Measurements from ENCODE around the gene DDX3X. TPM values are rescaled to one million over a fixed set of nuclear protein-coding genes. Genes with fewer than 3 reads are reported as not detected.
A peak's percentile ranks its signal among the peaks of the same experiment; 100 is the strongest.
"Not testable (repeated sequence)": the region's sequence is repeated elsewhere in the genome, so short reads cannot be mapped to it uniquely, and the experiment has no call there.

DDX3X gene
- 100 to 1,000 TPM; 281 to 790 (median 296) TPM for total RNA-seq
- 100 to 1,000 TPM; 209 to 282 TPM for polyA plus RNA-seq
- 2,262 reads per million, percentile 100 among the genes with 10 or more reads in this experiment for total RNA-seq

DNA sequence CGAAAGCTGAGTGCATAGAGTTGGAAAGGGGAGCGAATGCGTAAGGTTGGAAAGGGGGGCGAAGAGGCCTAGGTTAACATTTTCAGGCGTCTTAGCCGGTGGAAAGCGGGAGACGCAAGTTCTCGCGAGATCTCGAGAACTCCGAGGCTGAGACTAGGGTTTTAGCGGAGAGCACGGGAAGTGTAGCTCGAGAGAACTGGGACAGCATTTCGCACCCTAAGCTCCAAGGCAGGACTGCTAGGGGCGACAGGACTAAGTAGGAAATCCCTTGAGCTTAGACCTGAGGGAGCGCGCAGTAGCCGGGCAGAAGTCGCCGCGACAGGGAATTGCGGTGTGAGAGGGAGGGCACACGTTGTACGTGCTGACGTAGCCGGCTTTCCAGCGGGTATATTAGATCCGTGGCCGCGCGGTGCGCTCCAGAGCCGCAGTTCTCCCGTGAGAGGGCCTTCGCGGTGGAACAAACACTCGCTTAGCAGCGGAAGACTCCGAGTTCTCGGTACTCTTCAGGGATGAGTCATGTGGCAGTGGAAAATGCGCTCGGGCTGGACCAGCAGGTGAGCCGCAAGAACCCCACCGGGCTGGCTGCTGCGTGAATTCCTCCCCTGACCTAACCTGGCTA, at the start of gene DDX3X:
Gene DDX3X, plus strand, starts transcription at position 419 of the 619 bp plus-strand sequence. Its CDS starts 91 bp downstream, at position 510.
- Histone ChIP-seq H3K27ac (ENCODE audit: low read depth, low read length) (peak within 1 kb of the TSS; percentile 100), H3K36me3 (ENCODE audit: control insufficient read depth in 2 of 3, insufficient read depth in 3 of 3, low read length in 3 of 3) (peaks cover 0 to 11% (median 0%) of the 10 kb centered on the region in 3 experiments), H3K4me3 (ENCODE audit: low read length) (peak within 1 kb of the TSS; percentile 91), H3K4me1 (ENCODE audit: control insufficient read depth in 2 of 2, insufficient read depth in 2 of 2, low read length in 2 of 2) (peaks cover 8 to 16% of the 10 kb centered on the region in 2 donors), H3K27me3 (ENCODE audit: control insufficient read depth in 2 of 2, insufficient read depth in 2 of 2, low read length in 2 of 2) (no peaks in the 10 kb centered on the region), H3K9me3 (ENCODE audit: control insufficient read depth in 2 of 3, low read length in 3 of 3) (no peaks in the 10 kb centered on the region)
- POLR2A ChIA-PET = interaction anchor here (0.5 to 1.6 kb wide), 15 partner anchors 9 to 691 kb away, joined by 3 to 8 read pairs (median 5); partner anchors contain the start of gene USP9X
- Mint-ChIP-seq H3K36me3 (peaks cover 0 to 30% (median 19%) of the 10 kb centered on the region in 5 donors), H3K9me3 (peaks cover 0 to 21% (median 0%) of the 10 kb centered on the region in 11 donors), H3K27me3 (peaks cover 0 to 6% (median 0%) of the 10 kb centered on the region in 5 donors), H3K27ac (peak within 1 kb of the TSS; percentile 99 to 100 (median 100)), H3K4me1 (peaks cover 12 to 66% (median 29%) of the 10 kb centered on the region in 7 donors), H3K4me3 (peak within 1 kb of the TSS; percentile 92 to 99 (median 96))
- intact Hi-C loops (cut with micrococcal nuclease) = loop anchor here (1.0 to 10.0 kb wide), 15 partner anchors 49 to 1611 kb away; partner anchors contain the start of genes CXorf38 (in 2 of the 2), ATP6AP2 (in 1 of the 2), BCOR (in 1 of the 2) and CASK (in 1 of the 2)
- DNase-seq (peak; percentile 69 to 95 (median 91)), ATAC-seq (peak; percentile 73)
- CTCF ChIA-PET = no interaction called here

DNA sequence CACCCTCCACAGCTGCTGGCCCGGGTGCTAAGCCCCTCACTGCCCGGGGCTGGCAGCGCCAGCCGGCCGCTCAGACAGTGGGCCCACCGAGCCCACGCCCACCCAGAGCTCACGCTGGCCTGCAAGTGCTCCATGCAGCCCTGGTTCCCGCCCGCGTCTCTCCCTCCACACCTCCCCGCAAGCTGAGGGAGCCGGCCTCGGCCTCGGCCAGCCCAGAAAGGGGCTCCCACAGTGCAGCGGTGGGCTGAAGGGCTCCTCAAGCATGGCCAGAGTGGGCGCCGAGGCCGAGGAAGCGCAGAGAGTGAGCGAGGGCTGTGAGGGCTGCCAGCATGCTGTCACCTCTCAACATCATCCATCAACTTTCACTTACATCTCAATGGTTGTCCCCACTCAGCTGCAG, 48.0 kb upstream of the DDX3X start:
- H3K4me3 ChIP-seq (ENCODE audit: low read length); H3K9me3 ChIP-seq (ENCODE audit: control insufficient read depth in 2 of 3, low read length in 3 of 3); DNase-seq; H3K36me3 Mint-ChIP-seq; H3K27ac ChIP-seq (ENCODE audit: low read depth, low read length); H3K4me1 Mint-ChIP-seq; H3K9me3 Mint-ChIP-seq; H3K4me3 Mint-ChIP-seq; CTCF ChIA-PET; H3K27me3 Mint-ChIP-seq; H3K27ac Mint-ChIP-seq; intact Hi-C loops (cut with micrococcal nuclease); ATAC-seq; H3K4me1 ChIP-seq (ENCODE audit: control insufficient read depth in 2 of 2, insufficient read depth in 2 of 2, low read length in 2 of 2); H3K27me3 ChIP-seq (ENCODE audit: control insufficient read depth in 2 of 2, insufficient read depth in 2 of 2, low read length in 2 of 2); H3K36me3 ChIP-seq (ENCODE audit: control insufficient read depth in 2 of 3, insufficient read depth in 3 of 3, low read length in 3 of 3): not testable (repeated sequence)
- POLR2A ChIA-PET = interaction anchor here (0.6 kb wide), 2 partner anchors 13 to 212 kb away, joined by 3 read pairs; no protein-coding TSS in a partner anchor

DNA sequence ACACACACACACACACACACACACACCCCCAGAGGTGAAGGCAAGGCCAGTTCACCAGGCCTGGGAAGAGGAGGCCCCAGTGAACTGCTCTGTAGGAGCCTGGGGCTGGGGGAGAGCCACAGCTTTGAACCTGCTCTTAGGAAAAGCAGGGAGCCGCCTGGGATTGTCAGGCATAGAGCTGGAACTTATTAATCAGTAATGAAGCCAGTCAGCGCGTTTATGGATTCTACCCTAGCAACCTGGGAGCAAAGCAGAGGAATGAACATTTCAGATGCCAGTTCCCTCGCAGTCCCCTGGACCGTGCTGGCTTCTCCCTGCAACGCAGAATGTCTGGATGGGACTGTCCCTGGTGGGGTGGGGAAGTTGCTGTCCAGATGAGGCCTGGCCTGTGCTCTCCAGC, 45.3 kb upstream of the DDX3X start:
- H3K4me3 Mint-ChIP-seq = no peak overlapping the region
- intact Hi-C loops (cut with micrococcal nuclease) = no loop called here
- H3K36me3 Mint-ChIP-seq = peaks cover 0 to 5% (median 0%) of the 10 kb centered on the region in 5 donors
- DNase-seq = no peak
- H3K9me3 Mint-ChIP-seq = peaks cover 0 to 20% (median 5%) of the 10 kb centered on the region in 11 donors
- Histone ChIP-seq H3K9me3 (ENCODE audit: control insufficient read depth in 2 of 3, low read length in 3 of 3) (no peaks in the 10 kb centered on the region), H3K4me3 (ENCODE audit: low read length) (no peak overlapping the region), H3K4me1 (ENCODE audit: control insufficient read depth in 2 of 2, insufficient read depth in 2 of 2, low read length in 2 of 2) (no peaks in the 10 kb centered on the region), H3K27me3 (ENCODE audit: control insufficient read depth in 2 of 2, insufficient read depth in 2 of 2, low read length in 2 of 2) (no peaks in the 10 kb centered on the region), H3K36me3 (ENCODE audit: control insufficient read depth in 2 of 3, insufficient read depth in 3 of 3, low read length in 3 of 3) (no peaks in the 10 kb centered on the region), H3K27ac (ENCODE audit: low read depth, low read length) (no peak overlapping the region)
- ATAC-seq = no peak
- H3K27ac Mint-ChIP-seq = no peak overlapping the region
- peaks cover 0 to 2% (median 0%) of the 10 kb centered on the region in 7 donors for H3K4me1 Mint-ChIP-seq
- H3K27me3 Mint-ChIP-seq = no peaks in the 10 kb centered on the region
- POLR2A ChIA-PET = no interaction called here
- CTCF ChIA-PET = no interaction called here

GRCh38 chrX:41289095-41289494, 44.9 kb upstream of the DDX3X start:
- H3K27ac ChIP-seq (ENCODE audit: low read depth, low read length) = no peak overlapping the region
- H3K27ac Mint-ChIP-seq = no peak overlapping the region
- H3K4me1 ChIP-seq (ENCODE audit: control insufficient read depth in 2 of 2, insufficient read depth in 2 of 2, low read length in 2 of 2) = no peaks in the 10 kb centered on the region
- ChIA-PET POLR2A (no interaction called here), CTCF (no interaction called here)
- no peak overlapping the region for H3K4me3 Mint-ChIP-seq
- H3K4me1 Mint-ChIP-seq = peaks cover 0 to 2% (median 0%) of the 10 kb centered on the region in 7 donors
- no peak for DNase-seq
- intact Hi-C loops (cut with micrococcal nuclease) = no loop called here
- H3K9me3 Mint-ChIP-seq = peaks cover 0 to 21% (median 5%) of the 10 kb centered on the region in 11 donors
- no peaks in the 10 kb centered on the region for H3K27me3 ChIP-seq (ENCODE audit: control insufficient read depth in 2 of 2, insufficient read depth in 2 of 2, low read length in 2 of 2)
- peaks cover 0 to 5% (median 0%) of the 10 kb centered on the region in 5 donors for H3K36me3 Mint-ChIP-seq
- H3K36me3 ChIP-seq (ENCODE audit: control insufficient read depth in 2 of 3, insufficient read depth in 3 of 3, low read length in 3 of 3) = no peaks in the 10 kb centered on the region
- no peaks in the 10 kb centered on the region for H3K27me3 Mint-ChIP-seq
- no peaks in the 10 kb centered on the region for H3K9me3 ChIP-seq (ENCODE audit: control insufficient read depth in 2 of 3, low read length in 3 of 3)
- no peak overlapping the region for H3K4me3 ChIP-seq (ENCODE audit: low read length)
- ATAC-seq = no peak

GRCh38 chrX:41291309-41291708, 42.7 kb upstream of the DDX3X start:
- Histone ChIP-seq H3K27me3 (ENCODE audit: control insufficient read depth in 2 of 2, insufficient read depth in 2 of 2, low read length in 2 of 2) (no peaks in the 10 kb centered on the region), H3K36me3 (ENCODE audit: control insufficient read depth in 2 of 3, insufficient read depth in 3 of 3, low read length in 3 of 3) (no peaks in the 10 kb centered on the region), H3K9me3 (ENCODE audit: control insufficient read depth in 2 of 3, low read length in 3 of 3) (no peaks in the 10 kb centered on the region), H3K27ac (ENCODE audit: low read depth, low read length) (no peak overlapping the region), H3K4me1 (ENCODE audit: control insufficient read depth in 2 of 2, insufficient read depth in 2 of 2, low read length in 2 of 2) (no peaks in the 10 kb centered on the region), H3K4me3 (ENCODE audit: low read length) (no peak overlapping the region)
- H3K4me1 Mint-ChIP-seq = peaks cover 0 to 2% (median 0%) of the 10 kb centered on the region in 7 donors
- intact Hi-C loops (cut with micrococcal nuclease) = no loop called here
- peaks cover 0 to 21% (median 5%) of the 10 kb centered on the region in 11 donors for H3K9me3 Mint-ChIP-seq
- DNase-seq (no peak), ATAC-seq (no peak)
- no peaks in the 10 kb centered on the region for H3K27me3 Mint-ChIP-seq
- CTCF ChIA-PET = no interaction called here
- POLR2A ChIA-PET = no interaction called here
- H3K36me3 Mint-ChIP-seq = peaks cover 0 to 5% (median 0%) of the 10 kb centered on the region in 5 donors
- no peak overlapping the region for H3K4me3 Mint-ChIP-seq
- H3K27ac Mint-ChIP-seq = peak overlapping the region in 1 of 9 donors; percentile 25

DNA sequence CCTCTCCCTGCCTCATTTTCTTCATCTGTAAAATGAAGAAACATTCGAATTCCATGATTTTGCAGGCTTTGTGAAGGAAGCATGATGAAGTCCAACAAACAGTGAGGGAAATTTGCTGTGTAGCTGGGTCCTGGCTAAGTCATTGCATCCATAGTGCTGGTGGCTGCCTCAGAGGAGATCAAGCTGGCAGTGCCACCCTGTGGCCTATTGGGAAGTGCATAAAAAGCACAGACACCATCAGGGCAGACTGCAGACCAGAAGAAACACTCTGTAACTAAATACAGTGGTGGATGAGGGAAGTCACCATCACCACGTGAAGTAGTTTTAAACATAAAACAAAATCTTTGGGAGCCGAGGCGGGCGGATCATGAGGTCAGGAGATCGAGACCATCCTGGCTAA, 40.7 kb upstream of the DDX3X start:
- Mint-ChIP-seq H3K9me3 (peaks cover 0 to 21% (median 5%) of the 10 kb centered on the region in 11 donors), H3K4me1 (peaks cover 0 to 4% (median 0%) of the 10 kb centered on the region in 7 donors), H3K36me3 (peaks cover 0 to 5% (median 0%) of the 10 kb centered on the region in 5 donors), H3K4me3 (no peak overlapping the region), H3K27me3 (no peaks in the 10 kb centered on the region), H3K27ac (no peak overlapping the region)
- POLR2A ChIA-PET = no interaction called here
- Histone ChIP-seq H3K27me3 (ENCODE audit: control insufficient read depth in 2 of 2, insufficient read depth in 2 of 2, low read length in 2 of 2) (no peaks in the 10 kb centered on the region), H3K4me1 (ENCODE audit: control insufficient read depth in 2 of 2, insufficient read depth in 2 of 2, low read length in 2 of 2) (no peaks in the 10 kb centered on the region), H3K36me3 (ENCODE audit: control insufficient read depth in 2 of 3, insufficient read depth in 3 of 3, low read length in 3 of 3) (no peaks in the 10 kb centered on the region), H3K27ac (ENCODE audit: low read depth, low read length) (no peak overlapping the region), H3K9me3 (ENCODE audit: control insufficient read depth in 2 of 3, low read length in 3 of 3) (no peaks in the 10 kb centered on the region), H3K4me3 (ENCODE audit: low read length) (no peak overlapping the region)
- CTCF ChIA-PET = interaction anchor here (0.5 to 0.6 kb wide), 2 partner anchors 64 to 287 kb away, joined by 3 read pairs; no protein-coding TSS in a partner anchor
- ATAC-seq (peak; percentile 54), DNase-seq (no peak)
- intact Hi-C loops (cut with micrococcal nuclease) = no loop called here
